Activated naive CD8-positive, alpha-beta T cell treated with anti-CD3 and anti-CD28 coated beads, Interleukin-2, amount 50 U/mL, for 16 hours (primary cell): Measurements from ENCODE around the gene TTC21A.
"Not testable (repeated sequence)": the region's sequence is repeated elsewhere in the genome, so short reads cannot be mapped to it uniquely, and the experiment has no call there.

Source experiments
- DNase-seq: peaks from one replicate; pipeline ENCODE4 v3.0.0-alpha.2; 2020; ENCODE audit warnings: low read depth, low spot score

TTC21A gene

GRCh38 chr3:39149498-39150147 lies 42.1 kb downstream of the TTC21A start:
- DNase-seq, result no peak

GRCh38 chr3:39150148-39150802 lies 42.8 kb downstream of the TTC21A start:
- no peak for DNase-seq

- no peak for DNase-seq
Observed at GRCh38 chr3:39150803-39151631, 43.5 kb downstream of the TTC21A start.

- no peak for DNase-seq
Observed at GRCh38 chr3:39153977-39154279, 46.4 kb downstream of the TTC21A start.

- no peak for DNase-seq
Observed at GRCh38 chr3:39154280-39155021, 47.0 kb downstream of the TTC21A start.

GRCh38 chr3:39156421-39156820 lies 48.9 kb downstream of the TTC21A start:
- no peak for DNase-seq

- DNase-seq, result no peak
Observed at GRCh38 chr3:39157359-39157758, 49.9 kb downstream of the TTC21A start.

GRCh38 chr3:39158148-39158715 lies 50.8 kb downstream of the TTC21A start:
- no peak for DNase-seq

- no peak for DNase-seq
Observed at GRCh38 chr3:39164414-39164813, 56.9 kb downstream of the TTC21A start.

GRCh38 chr3:39165518-39165917 lies 58.0 kb downstream of the TTC21A start:
- no peak for DNase-seq

GRCh38 chr3:39166134-39166710 lies 58.7 kb downstream of the TTC21A start:
- no peak for DNase-seq

GRCh38 chr3:39166932-39167532 lies 59.6 kb downstream of the TTC21A start:
- no peak for DNase-seq

- no peak for DNase-seq
Observed at GRCh38 chr3:39168156-39168780, 60.8 kb downstream of the TTC21A start.

GRCh38 chr3:39169712-39170111 lies 62.2 kb downstream of the TTC21A start:
- DNase-seq, result no peak

GRCh38 chr3:39170461-39170860 lies 63.0 kb downstream of the TTC21A start:
- DNase-seq, result no peak

GRCh38 chr3:39170877-39171276 lies 63.4 kb downstream of the TTC21A start:
- not testable (repeated sequence) for DNase-seq

GRCh38 chr3:39171860-39172259 lies 64.4 kb downstream of the TTC21A start:
- no peak for DNase-seq

- DNase-seq, result no peak
Observed at GRCh38 chr3:39173318-39174125, 66.0 kb downstream of the TTC21A start.

GRCh38 chr3:39176025-39176714 lies 68.7 kb downstream of the TTC21A start:
- DNase-seq, result no peak
